Activated naive CD4-positive, alpha-beta T cell treated with Interleukin-2 at 50 U/mL for 16 hours (primary cell): ENCODE data around the gene CNOT8.
"Not testable (repeated sequence)": the region's sequence is repeated elsewhere in the genome, so short reads cannot be mapped to it uniquely, and the experiment has no call there.

Experiments
- DNase-seq: peaks from one replicate; pipeline ENCODE4 v3.0.0-alpha.2; 2020

Gene CNOT8

GRCh38 chr5:154868702-154869101 is 10.3 kb downstream of the CNOT8 start:
- no peak for DNase-seq

GRCh38 chr5:154871734-154872133 is 13.3 kb downstream of the CNOT8 start:
- no peak for DNase-seq

GRCh38 chr5:154873791-154874331 is 15.4 kb downstream of the CNOT8 start:
- no peak for DNase-seq

- no peak for DNase-seq
Measured at GRCh38 chr5:154878642-154879335, 20.4 kb downstream of the CNOT8 start.

- DNase-seq: no peak
Measured at GRCh38 chr5:154881986-154882385, 23.6 kb downstream of the CNOT8 start.

GRCh38 chr5:154884424-154884823 is 26.0 kb downstream of the CNOT8 start:
- no peak for DNase-seq

GRCh38 chr5:154885439-154885838 is 27.0 kb downstream of the CNOT8 start:
- no peak for DNase-seq

GRCh38 chr5:154892369-154892771 is 33.9 kb downstream of the CNOT8 start:
- no peak for DNase-seq

GRCh38 chr5:154893381-154893780 is 35.0 kb downstream of the CNOT8 start:
- DNase-seq: no peak

- DNase-seq: no peak
Measured at GRCh38 chr5:154895606-154896561, 37.5 kb downstream of the CNOT8 start.

GRCh38 chr5:154896562-154897165 is 38.2 kb downstream of the CNOT8 start:
- no peak for DNase-seq

GRCh38 chr5:154898210-154898609 is 39.8 kb downstream of the CNOT8 start:
- DNase-seq: no peak

GRCh38 chr5:154899151-154899816 is 40.9 kb downstream of the CNOT8 start:
- DNase-seq: no peak

- no peak for DNase-seq
Measured at GRCh38 chr5:154900066-154900465, 41.6 kb downstream of the CNOT8 start.

- DNase-seq: no peak
Measured at GRCh38 chr5:154901276-154901675, 42.8 kb downstream of the CNOT8 start.

- no peak for DNase-seq
Measured at GRCh38 chr5:154901913-154902312, 43.5 kb downstream of the CNOT8 start.

GRCh38 chr5:154905601-154906000 is 47.2 kb downstream of the CNOT8 start:
- DNase-seq: not testable (repeated sequence)

- DNase-seq: no peak
Measured at GRCh38 chr5:154916874-154917273, 58.4 kb downstream of the CNOT8 start.

GRCh38 chr5:154917757-154918156 is 59.3 kb downstream of the CNOT8 start:
- DNase-seq: no peak

- DNase-seq: no peak
Measured at GRCh38 chr5:154923441-154924430, 65.3 kb downstream of the CNOT8 start.
